HG03060 (cell line): Measurements from ENCODE around the gene ZBTB20.
A peak's percentile ranks its signal among the peaks of the same experiment; 100 is the strongest.

Experiments used
- ATAC-seq: cut with Tn5 transposase; IDR thresholded peaks from one replicate; pipeline ENCODE4 v1.9.1; 2021; ENCODE audit warnings: low read depth, moderate number of reproducible peaks; ENCODE audit not compliant: unreplicated experiment

ZBTB20 gene

GRCh38 chr3:114650808-114651207 lies 496.3 kb downstream of the ZBTB20 start:
- ATAC-seq, result no peak

DNA sequence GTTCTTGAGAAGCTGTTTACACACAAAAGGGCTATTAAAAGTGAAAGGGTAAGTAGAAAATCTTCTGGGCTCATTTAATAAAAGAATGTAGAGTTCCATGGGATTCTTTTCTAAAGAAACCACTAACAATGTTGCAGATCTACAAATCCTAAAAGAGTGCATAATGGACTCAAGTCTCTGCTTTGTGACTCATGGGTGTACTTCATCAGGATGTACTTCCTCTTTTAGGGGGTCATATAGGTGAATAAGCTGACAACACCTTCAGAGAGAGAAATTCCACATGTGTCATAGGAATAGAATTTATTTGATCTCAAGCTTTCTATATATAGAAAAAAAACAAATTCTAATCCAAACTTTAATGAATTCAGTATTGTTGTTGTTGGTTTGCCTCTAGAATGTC lies 497.8 kb downstream of the ZBTB20 start:
- ATAC-seq, result peak; percentile 47

DNA sequence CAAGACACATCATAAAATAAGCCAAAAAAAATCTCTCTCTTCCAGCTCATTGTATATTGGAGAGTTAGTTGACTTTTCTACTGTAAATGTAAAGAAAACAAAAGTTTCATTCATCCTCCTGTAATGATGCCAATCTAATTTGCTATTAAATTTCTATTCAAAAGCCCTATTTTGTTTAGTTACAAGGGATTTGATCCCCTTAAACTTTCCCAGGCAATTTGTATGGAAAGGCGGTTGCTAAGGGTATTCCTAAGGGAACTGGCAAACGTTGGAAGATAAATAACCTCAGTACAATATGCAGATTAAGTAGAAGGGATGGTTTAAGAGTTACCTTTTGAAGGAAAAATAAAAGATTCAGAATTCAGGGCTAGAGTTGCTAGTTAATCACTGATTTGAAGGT lies 500.6 kb downstream of the ZBTB20 start:
- ATAC-seq, result no peak

GRCh38 chr3:114645392-114645791 lies 501.7 kb downstream of the ZBTB20 start:
- no peak for ATAC-seq

DNA sequence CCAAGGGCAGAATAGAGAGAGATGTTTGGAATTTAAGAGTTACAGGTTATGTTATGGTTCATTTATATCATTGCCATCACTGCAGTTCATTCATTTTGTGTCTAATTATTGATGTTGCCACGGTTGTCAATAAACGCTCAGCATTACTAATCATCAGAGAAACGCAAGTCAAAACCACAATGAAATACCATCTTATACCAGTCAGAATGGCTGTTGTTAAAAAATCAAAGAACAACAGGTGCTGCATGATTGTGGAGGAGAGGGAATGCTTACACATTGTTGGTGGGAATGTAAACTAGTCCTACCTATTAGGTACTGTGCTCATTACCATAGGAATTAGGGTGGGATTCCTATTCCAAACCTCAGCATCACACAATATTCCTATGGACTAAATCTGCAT lies 502.7 kb downstream of the ZBTB20 start:
- no peak for ATAC-seq

- no peak for ATAC-seq
These were observed 503.9 kb downstream of the ZBTB20 start for GRCh38 chr3:114642951-114643741.

GRCh38 chr3:114640126-114640525 lies 507.0 kb downstream of the ZBTB20 start:
- no peak for ATAC-seq

DNA sequence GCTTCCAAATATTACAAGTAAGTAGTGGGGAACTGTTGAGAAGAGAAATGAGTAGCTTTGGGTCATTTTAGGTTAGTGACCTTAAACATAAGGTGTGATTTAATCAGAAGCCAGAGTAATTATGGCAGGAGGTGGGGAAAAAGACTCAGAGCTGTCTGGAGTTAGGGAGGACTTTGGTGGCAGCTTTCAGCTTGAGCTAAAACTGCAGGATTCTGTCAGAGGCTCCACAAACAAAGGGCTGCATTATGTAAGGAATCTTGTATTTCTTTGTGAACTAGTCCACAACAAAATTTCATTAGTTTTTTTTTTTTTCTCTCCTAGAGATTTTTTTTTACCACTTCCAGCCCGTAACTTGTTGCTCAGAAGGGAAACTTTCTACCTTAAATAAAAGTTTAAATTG lies 507.9 kb downstream of the ZBTB20 start:
- ATAC-seq, result no peak

GRCh38 chr3:114635878-114636277 lies 511.2 kb downstream of the ZBTB20 start:
- ATAC-seq, result no peak

DNA sequence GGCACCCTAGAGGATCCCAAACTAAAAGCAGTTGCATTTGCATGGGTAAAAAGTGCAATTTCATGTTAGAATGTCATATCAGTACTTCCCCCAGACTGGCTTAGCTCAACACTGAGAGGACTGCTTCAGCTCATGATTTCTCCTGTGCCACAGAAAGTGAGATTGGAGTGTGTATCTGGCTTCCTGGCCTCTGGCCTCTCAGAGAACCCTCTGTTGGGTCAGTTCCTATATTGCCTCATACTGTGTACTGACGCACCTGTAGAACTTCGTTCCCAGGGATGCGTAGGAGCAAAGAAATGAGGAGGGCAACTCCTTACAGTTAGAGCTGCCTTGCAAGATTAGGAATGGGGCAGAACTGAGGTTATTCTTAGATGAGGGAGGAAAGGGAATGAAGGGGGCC lies 512.5 kb downstream of the ZBTB20 start:
- ATAC-seq, result no peak

DNA sequence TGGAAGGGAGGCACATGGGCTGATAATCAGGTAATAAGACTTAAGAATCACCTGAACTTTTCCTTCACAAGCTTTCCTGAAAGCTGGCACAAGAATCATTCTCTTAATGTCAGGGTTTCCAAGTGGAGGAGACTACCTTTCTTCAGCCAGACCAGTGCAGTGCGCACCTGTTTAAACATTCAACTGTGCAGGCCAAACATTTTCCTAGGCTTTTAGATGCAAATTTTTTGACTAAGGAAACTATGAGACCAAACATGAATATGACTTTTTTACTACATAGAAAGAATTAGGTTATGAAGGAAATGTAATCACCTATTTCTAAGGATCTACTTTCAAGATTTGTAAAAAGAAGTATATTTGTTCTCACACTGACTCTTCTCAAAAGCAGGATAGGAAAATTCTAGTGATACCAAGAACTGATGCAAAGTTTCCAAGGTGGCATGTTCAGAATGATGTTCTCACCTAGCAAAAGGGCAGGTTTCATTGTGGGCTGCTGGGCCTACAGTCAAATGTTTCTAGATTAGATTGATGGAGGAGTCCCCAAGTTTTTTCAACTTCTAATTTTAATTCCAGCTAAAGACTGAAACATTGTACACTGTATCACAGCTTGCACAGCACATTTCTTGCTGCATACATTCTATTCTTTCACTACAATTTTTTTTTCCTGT lies 514.2 kb downstream of the ZBTB20 start:
- no peak for ATAC-seq

- no peak for ATAC-seq
These were observed 519.3 kb downstream of the ZBTB20 start for GRCh38 chr3:114627770-114628169.

GRCh38 chr3:114626751-114627150 lies 520.3 kb downstream of the ZBTB20 start:
- ATAC-seq, result no peak

- no peak for ATAC-seq
These were observed 522.4 kb downstream of the ZBTB20 start for GRCh38 chr3:114624571-114625181.

DNA sequence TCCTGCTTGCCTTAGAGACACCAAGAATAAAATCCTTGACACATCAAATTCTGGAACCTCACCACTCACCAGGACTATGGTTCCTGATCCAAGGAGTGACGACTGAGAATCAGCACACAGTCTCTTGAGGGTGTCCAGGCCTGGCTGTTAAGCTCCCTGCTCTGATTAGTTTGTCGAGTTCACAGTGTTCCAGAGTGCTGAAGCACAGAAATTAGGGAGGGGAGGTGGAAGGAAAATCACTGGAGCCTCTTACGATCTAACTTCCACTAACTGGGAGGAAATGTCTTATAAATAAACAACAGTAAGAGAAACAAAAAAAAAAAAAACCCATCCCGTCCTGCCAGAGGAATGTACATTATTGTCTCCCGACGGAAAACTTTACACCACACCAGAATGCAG lies 523.0 kb downstream of the ZBTB20 start:
- no peak for ATAC-seq

DNA sequence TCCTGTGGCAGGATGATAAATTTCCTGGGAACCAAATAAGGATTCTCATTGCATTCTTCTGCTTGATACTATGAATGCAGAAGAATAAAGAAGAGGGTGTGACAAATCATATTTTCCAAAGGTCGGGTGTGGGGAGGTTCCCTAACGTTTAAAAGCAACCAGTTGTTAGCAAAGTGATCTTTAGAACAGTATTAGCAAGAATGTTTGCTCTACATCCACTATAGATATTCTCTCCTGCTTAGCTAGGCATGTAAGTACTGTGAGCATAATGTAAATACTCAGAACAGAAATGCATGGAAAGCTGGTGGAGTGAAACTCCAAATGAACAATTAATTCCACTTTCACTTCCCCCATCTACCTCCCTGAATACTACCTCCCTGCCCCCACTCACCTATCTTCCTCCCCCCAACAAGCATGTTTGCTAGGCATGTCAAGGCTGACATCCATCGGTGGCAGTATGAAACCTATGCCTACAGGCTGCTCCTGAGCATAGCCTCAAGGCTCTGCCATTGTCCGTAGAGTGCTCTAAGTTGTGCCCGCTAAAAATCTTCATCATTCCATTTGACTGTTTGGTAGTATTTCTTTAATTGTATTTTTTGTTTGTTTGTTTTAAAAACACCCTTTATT lies 523.6 kb downstream of the ZBTB20 start:
- no peak for ATAC-seq

GRCh38 chr3:114622001-114622400 lies 525.1 kb downstream of the ZBTB20 start:
- no peak for ATAC-seq

DNA sequence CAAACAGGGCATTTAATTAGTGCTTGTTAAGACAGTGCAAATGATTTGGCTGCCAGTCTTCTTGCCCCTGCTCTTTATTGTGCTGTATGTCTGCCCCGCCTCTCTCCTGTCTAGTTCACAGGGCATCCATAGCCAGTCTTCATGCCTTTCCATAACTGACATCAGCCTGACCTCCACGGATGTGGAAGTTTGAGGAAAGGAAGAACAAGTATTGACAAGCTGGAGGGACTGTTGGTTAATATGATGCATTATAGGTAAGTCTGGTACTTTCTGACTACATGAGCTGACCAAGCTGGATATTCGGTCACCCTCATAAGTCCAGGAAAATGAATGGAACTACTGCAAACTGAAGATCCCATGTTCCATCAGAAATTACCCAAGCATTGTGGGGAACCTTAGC lies 527.3 kb downstream of the ZBTB20 start:
- no peak for ATAC-seq

DNA sequence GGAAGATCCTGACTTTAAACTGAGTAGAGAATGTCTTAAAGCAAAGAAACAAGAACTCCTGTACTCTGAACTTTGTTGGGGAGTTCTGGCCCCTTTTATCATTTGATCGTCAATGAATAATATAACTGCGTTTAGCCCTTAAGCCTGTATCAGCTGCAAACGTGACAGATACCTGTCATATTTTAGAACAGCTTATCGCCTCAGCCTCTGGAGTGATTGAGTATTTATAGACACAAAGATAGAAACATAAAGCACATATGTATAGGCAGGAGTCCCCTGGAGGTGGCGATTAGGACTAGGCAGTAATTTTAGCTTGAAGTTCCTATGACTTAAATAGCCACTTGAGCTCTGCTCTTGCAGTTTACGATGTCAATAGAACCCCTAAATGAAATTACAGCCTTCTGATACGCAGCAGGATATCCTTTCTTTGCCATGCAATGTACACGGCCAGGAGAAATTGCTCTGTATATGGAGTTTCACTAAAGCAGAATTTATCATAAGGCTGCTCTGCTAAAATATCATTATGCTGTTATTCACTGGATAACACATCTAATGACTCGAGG lies 531.5 kb downstream of the ZBTB20 start:
- no peak for ATAC-seq

- ATAC-seq, result no peak
These were observed 537.0 kb downstream of the ZBTB20 start for GRCh38 chr3:114609973-114610630.
